ENCODE results near the gene PPFIA2. TPM values are rescaled to one million over a fixed set of nuclear protein-coding genes. Genes with fewer than 3 reads are reported as not detected.

PPFIA2 gene
- total RNA-seq, 6 experiments from 2014 or later: not detected

GRCh38 chr12:81727391-81727790, 31.8 kb downstream of the PPFIA2 start:
- Mint-ChIP-seq H3K27me3 (ENCODE audit: insufficient read depth) (no peaks in the 10 kb centered on the region), H3K27ac (no peak overlapping the region), H3K36me3 (ENCODE audit: low read depth) (no peaks in the 10 kb centered on the region), H3K4me3 (no peak overlapping the region), H3K4me1 (ENCODE audit: low read depth) (no peaks in the 10 kb centered on the region), H3K9me3 (peaks cover 37% of the 10 kb centered on the region)
- no peak for DNase-seq
- TF ChIP-seq, protein P1, sequence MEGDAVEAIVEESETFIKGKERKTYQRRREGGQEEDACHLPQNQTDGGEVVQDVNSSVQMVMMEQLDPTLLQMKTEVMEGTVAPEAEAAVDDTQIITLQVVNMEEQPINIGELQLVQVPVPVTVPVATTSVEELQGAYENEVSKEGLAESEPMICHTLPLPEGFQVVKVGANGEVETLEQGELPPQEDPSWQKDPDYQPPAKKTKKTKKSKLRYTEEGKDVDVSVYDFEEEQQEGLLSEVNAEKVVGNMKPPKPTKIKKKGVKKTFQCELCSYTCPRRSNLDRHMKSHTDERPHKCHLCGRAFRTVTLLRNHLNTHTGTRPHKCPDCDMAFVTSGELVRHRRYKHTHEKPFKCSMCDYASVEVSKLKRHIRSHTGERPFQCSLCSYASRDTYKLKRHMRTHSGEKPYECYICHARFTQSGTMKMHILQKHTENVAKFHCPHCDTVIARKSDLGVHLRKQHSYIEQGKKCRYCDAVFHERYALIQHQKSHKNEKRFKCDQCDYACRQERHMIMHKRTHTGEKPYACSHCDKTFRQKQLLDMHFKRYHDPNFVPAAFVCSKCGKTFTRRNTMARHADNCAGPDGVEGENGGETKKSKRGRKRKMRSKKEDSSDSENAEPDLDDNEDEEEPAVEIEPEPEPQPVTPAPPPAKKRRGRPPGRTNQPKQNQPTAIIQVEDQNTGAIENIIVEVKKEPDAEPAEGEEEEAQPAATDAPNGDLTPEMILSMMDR (IDR thresholded peaks at IDR 0.05): no peak

DNA sequence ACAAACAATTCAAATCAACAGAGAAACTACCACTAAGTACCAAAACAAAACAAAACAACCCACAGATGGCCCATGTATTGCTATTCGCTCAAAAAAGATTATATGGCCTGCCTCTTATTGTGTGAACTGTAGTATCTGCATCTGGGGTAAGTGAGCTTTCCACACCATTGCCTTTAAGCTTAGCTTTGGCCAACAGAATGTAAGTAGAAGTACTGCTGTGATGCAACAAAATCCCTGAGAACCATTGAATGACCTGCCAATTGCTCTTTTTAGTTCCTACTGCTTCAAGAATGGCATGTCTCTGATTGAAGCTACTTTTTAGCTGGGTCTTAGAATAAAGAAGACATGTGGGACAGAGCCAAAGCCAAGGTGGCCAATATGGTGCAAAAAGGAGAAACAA, 32.5 kb downstream of the PPFIA2 start:
- no peak overlapping the region for H3K27ac Mint-ChIP-seq
- DNase-seq: no peak
- H3K27me3 Mint-ChIP-seq (ENCODE audit: insufficient read depth): no peaks in the 10 kb centered on the region
- no peaks in the 10 kb centered on the region for H3K36me3 Mint-ChIP-seq (ENCODE audit: low read depth)
- no peak overlapping the region for H3K4me3 Mint-ChIP-seq
- TF ChIP-seq, protein P1 (IDR thresholded peaks at IDR 0.05): no peak
- peaks cover 41% of the 10 kb centered on the region for H3K9me3 Mint-ChIP-seq
- no peaks in the 10 kb centered on the region for H3K4me1 Mint-ChIP-seq (ENCODE audit: low read depth)

- TF ChIP-seq, protein P1 (IDR thresholded peaks at IDR 0.05): no peak
- no peak for DNase-seq
- Mint-ChIP-seq H3K27ac (no peak overlapping the region), H3K27me3 (ENCODE audit: insufficient read depth) (no peaks in the 10 kb centered on the region), H3K36me3 (ENCODE audit: low read depth) (no peaks in the 10 kb centered on the region), H3K4me3 (no peak overlapping the region), H3K9me3 (peaks cover 39% of the 10 kb centered on the region), H3K4me1 (ENCODE audit: low read depth) (no peaks in the 10 kb centered on the region)
Measured at GRCh38 chr12:81723361-81723760, 35.8 kb downstream of the PPFIA2 start.

- DNase-seq: no peak
Measured at GRCh38 chr12:81722004-81722403, 37.1 kb downstream of the PPFIA2 start.

GRCh38 chr12:81718616-81719015, 40.5 kb downstream of the PPFIA2 start:
- Mint-ChIP-seq H3K4me3 (no peak overlapping the region), H3K4me1 (ENCODE audit: low read depth) (no peaks in the 10 kb centered on the region), H3K27me3 (ENCODE audit: insufficient read depth) (no peaks in the 10 kb centered on the region), H3K27ac (no peak overlapping the region), H3K36me3 (ENCODE audit: low read depth) (no peaks in the 10 kb centered on the region), H3K9me3 (peaks cover 37% of the 10 kb centered on the region)
- TF ChIP-seq, protein P1 (IDR thresholded peaks at IDR 0.05): no peak
- no peak for DNase-seq

More at GRCh38 chr12:81722004-81722403, 37.1 kb downstream of the PPFIA2 start:
- H3K9me3 Mint-ChIP-seq: peaks cover 48% of the 10 kb centered on the region
- H3K4me1 Mint-ChIP-seq (ENCODE audit: low read depth): no peaks in the 10 kb centered on the region
- no peak overlapping the region for H3K4me3 Mint-ChIP-seq
- no peaks in the 10 kb centered on the region for H3K27me3 Mint-ChIP-seq (ENCODE audit: insufficient read depth)
- no peaks in the 10 kb centered on the region for H3K36me3 Mint-ChIP-seq (ENCODE audit: low read depth)
- no peak overlapping the region for H3K27ac Mint-ChIP-seq
- TF ChIP-seq, protein P1 (IDR thresholded peaks at IDR 0.05): no peak

DNA sequence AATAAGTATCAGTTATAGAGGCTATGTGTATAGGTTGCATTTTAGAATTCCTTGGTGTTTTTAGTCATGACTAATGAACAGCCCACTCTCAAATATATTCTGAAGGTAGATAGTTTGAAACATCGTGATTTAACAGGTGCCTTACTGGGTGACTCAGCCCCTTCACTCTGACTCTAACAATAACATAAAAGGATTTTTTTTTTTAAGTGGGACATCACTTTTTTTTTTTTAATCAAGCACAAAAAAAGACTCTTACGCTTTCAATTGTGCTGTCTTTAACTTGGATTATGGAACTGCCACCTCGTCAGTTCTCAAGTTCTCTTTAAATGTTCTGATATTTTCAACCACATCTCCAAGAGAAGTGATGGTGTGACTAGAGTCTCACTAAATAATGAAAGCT, 46.6 kb downstream of the PPFIA2 start:
- peaks cover 32% of the 10 kb centered on the region for H3K9me3 Mint-ChIP-seq
- no peaks in the 10 kb centered on the region for H3K27me3 Mint-ChIP-seq (ENCODE audit: insufficient read depth)
- TF ChIP-seq, protein P1 (IDR thresholded peaks at IDR 0.05): no peak
- H3K36me3 Mint-ChIP-seq (ENCODE audit: low read depth): no peaks in the 10 kb centered on the region
- no peak for DNase-seq
- H3K27ac Mint-ChIP-seq: no peak overlapping the region
- no peaks in the 10 kb centered on the region for H3K4me1 Mint-ChIP-seq (ENCODE audit: low read depth)
- H3K4me3 Mint-ChIP-seq: no peak overlapping the region
